Cerebellar cortex (tissue), 1 donor: Measurements from ENCODE around the gene GPHN.

Source experiments
- DNase-seq: peaks from one replicate; pipeline ENCODE4 v3.0.0-alpha.2; 2015; ENCODE audit warnings: low spot score

GPHN gene

GRCh38 chr14:66955159-66955558, 447.2 kb downstream of the GPHN start:
- DNase-seq, result no peak

- no peak for DNase-seq
Measured at GRCh38 chr14:66959437-66960050, 451.6 kb downstream of the GPHN start.

- no peak for DNase-seq
Measured at GRCh38 chr14:66965831-66966230, 457.9 kb downstream of the GPHN start.

GRCh38 chr14:66972469-66972868, 464.5 kb downstream of the GPHN start:
- no peak for DNase-seq

- no peak for DNase-seq
Measured at GRCh38 chr14:66974397-66975025, 466.6 kb downstream of the GPHN start.

- no peak for DNase-seq
Measured at GRCh38 chr14:66975251-66975650, 467.3 kb downstream of the GPHN start.

- no peak for DNase-seq
Measured at GRCh38 chr14:66979101-66979974, 471.4 kb downstream of the GPHN start.

GRCh38 chr14:66982247-66982646, 474.3 kb downstream of the GPHN start:
- no peak for DNase-seq

GRCh38 chr14:66992776-66993175, 484.8 kb downstream of the GPHN start:
- no peak for DNase-seq

GRCh38 chr14:66993512-66993911, 485.6 kb downstream of the GPHN start:
- no peak for DNase-seq

GRCh38 chr14:66998013-66998412, 490.1 kb downstream of the GPHN start:
- DNase-seq, result no peak

- DNase-seq, result no peak
Measured at GRCh38 chr14:66999978-67000377, 492.0 kb downstream of the GPHN start.

- no peak for DNase-seq
Measured at GRCh38 chr14:67002994-67003753, 495.2 kb downstream of the GPHN start.

- DNase-seq, result no peak
Measured at GRCh38 chr14:67004521-67004920, 496.6 kb downstream of the GPHN start.

- no peak for DNase-seq
Measured at GRCh38 chr14:67010602-67011001, 502.7 kb downstream of the GPHN start.

GRCh38 chr14:67016856-67017255, 508.9 kb downstream of the GPHN start:
- no peak for DNase-seq

GRCh38 chr14:67018720-67019119, 510.8 kb downstream of the GPHN start:
- DNase-seq, result no peak

GRCh38 chr14:67019796-67020195, 511.8 kb downstream of the GPHN start:
- DNase-seq, result no peak

GRCh38 chr14:67031920-67032774, 524.2 kb downstream of the GPHN start:
- no peak for DNase-seq

GRCh38 chr14:67045440-67045839, 537.5 kb downstream of the GPHN start:
- DNase-seq, result no peak

GRCh38 chr14:67050896-67051295, 542.9 kb downstream of the GPHN start:
- DNase-seq, result no peak
